GM19240 (cell line): ENCODE results near the gene CCDC33.

ENCODE experiments used
- DNase-seq: peaks from one replicate; pipeline ENCODE4 v3.0.0; 2011; ENCODE audit warnings: low spot score; ENCODE audit not compliant: insufficient read length

The CCDC33 gene

GRCh38 chr15:74208901-74209559 is 27.1 kb upstream of the CCDC33 start:
- no peak for DNase-seq

GRCh38 chr15:74209560-74209958 is 26.6 kb upstream of the CCDC33 start:
- no peak for DNase-seq

- no peak for DNase-seq
Observed at GRCh38 chr15:74209997-74210671, 26.0 kb upstream of the CCDC33 start.

- DNase-seq = no peak
Observed at GRCh38 chr15:74210729-74211128, 25.4 kb upstream of the CCDC33 start.

- DNase-seq = no peak
Observed at GRCh38 chr15:74211656-74212055, 24.5 kb upstream of the CCDC33 start.

GRCh38 chr15:74212494-74212893 is 23.6 kb upstream of the CCDC33 start:
- peak; percentile 46 for DNase-seq

GRCh38 chr15:74213858-74214284 is 22.3 kb upstream of the CCDC33 start:
- no peak for DNase-seq

GRCh38 chr15:74214324-74215021 is 21.7 kb upstream of the CCDC33 start:
- no peak for DNase-seq

- DNase-seq = no peak
Observed at GRCh38 chr15:74215958-74216357, 20.2 kb upstream of the CCDC33 start.

GRCh38 chr15:74216949-74217348 is 19.2 kb upstream of the CCDC33 start:
- no peak for DNase-seq

- DNase-seq = no peak
Observed at GRCh38 chr15:74217907-74218885, 17.9 kb upstream of the CCDC33 start.

- DNase-seq = no peak
Observed at GRCh38 chr15:74220475-74221248, 15.5 kb upstream of the CCDC33 start.

GRCh38 chr15:74221399-74222239 is 14.5 kb upstream of the CCDC33 start:
- DNase-seq = no peak

- no peak for DNase-seq
Observed at GRCh38 chr15:74222240-74223119, 13.6 kb upstream of the CCDC33 start.

GRCh38 chr15:74225928-74226327 is 10.2 kb upstream of the CCDC33 start:
- no peak for DNase-seq

GRCh38 chr15:74226761-74227540 is 9.2 kb upstream of the CCDC33 start:
- no peak for DNase-seq

- DNase-seq = no peak
Observed at GRCh38 chr15:74227968-74228722, 8.0 kb upstream of the CCDC33 start.
